ENCODE results near the gene CFAP52.
"Not testable (repeated sequence)": the region's sequence is repeated elsewhere in the genome, so short reads cannot be mapped to it uniquely, and the experiment has no call there.

CFAP52 gene

DNA sequence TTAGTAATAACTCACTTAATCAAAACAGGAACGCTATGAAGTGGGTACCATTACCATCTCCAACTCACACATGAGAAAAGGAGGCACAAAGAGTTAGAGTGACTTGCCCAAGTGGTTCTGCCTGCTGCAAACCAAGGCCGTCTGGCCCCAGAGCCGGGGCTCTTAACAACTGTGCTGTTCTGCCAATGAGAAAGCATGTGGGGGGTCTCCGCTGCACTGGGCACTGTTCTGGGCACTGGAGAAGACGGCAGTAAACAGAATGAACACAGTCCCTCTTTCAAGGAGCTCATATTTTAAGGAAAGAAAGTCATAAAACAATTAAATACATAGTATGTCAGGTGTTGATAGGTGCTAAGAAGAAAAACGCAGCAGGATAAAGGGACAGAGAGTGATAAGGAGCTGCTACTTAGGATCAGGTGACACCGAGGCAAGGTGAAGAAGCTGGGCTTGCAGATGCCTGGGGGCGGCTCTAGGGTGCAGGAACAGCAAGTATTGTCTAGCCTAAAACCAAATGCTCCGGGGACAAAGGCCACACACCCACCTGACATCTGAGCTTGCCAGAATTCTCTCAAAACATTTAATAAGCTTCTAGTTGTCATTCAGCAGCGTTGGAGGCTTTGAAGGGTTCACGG, 7.4 kb upstream of the CFAP52 start:
- no peak for DNase-seq (ENCODE audit: low spot score)
- TF ChIP-seq, protein P1, sequence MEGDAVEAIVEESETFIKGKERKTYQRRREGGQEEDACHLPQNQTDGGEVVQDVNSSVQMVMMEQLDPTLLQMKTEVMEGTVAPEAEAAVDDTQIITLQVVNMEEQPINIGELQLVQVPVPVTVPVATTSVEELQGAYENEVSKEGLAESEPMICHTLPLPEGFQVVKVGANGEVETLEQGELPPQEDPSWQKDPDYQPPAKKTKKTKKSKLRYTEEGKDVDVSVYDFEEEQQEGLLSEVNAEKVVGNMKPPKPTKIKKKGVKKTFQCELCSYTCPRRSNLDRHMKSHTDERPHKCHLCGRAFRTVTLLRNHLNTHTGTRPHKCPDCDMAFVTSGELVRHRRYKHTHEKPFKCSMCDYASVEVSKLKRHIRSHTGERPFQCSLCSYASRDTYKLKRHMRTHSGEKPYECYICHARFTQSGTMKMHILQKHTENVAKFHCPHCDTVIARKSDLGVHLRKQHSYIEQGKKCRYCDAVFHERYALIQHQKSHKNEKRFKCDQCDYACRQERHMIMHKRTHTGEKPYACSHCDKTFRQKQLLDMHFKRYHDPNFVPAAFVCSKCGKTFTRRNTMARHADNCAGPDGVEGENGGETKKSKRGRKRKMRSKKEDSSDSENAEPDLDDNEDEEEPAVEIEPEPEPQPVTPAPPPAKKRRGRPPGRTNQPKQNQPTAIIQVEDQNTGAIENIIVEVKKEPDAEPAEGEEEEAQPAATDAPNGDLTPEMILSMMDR (IDR thresholded peaks at IDR 0.05), result no peak
- Histone ChIP-seq H3K4me3 (no peak overlapping the region), H3K27ac (no peak overlapping the region)

DNA sequence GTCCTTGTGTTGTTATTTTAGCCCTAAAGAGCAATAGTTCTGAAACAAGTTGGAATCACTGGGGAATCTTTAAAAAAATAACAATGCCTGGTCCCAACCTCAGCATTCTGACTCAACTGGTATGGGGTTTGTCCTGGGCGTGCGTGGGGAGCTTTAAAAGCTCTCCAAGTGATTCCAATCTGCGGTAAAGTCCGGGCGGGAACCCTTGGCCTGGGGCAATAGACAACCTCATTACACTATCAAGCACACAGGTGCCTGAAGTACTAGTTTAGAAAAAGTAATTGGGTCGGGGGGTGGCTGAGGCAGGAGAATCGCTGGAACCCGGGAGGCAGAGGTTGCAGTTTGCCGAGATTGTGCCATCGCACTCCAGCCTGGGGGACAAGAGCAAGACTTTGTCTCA, 5.2 kb upstream of the CFAP52 start:
- TF ChIP-seq, protein P1 (IDR thresholded peaks at IDR 0.05), result no peak
- Histone ChIP-seq H3K27ac (no peak overlapping the region), H3K4me3 (no peak overlapping the region)

GRCh38 chr17:9575381-9576101, 901 bp upstream of the CFAP52 start, which contains the start of gene STX8:
STX8 (minus strand) TSS chr17:9575820; CDS start chr17:9575808, 12 bp downstream.
- DNase-seq (ENCODE audit: low spot score), result peak; percentile 90

More for the DNA sequence above, 5.2 kb upstream of the CFAP52 start:
- DNase-seq (ENCODE audit: low spot score), result no peak

GRCh38 chr17:9577373-9577709, 899 bp downstream of the CFAP52 start:
- DNase-seq (ENCODE audit: low spot score), result no peak
- TF ChIP-seq, protein P1 (IDR thresholded peaks at IDR 0.05), result no peak
- H3K27ac ChIP-seq, result peak overlapping the region in 1 of 2 donors; percentile 70
- peak overlapping the region; percentile 81 for H3K4me3 ChIP-seq

More at GRCh38 chr17:9575381-9576101, 901 bp upstream of the CFAP52 start, which contains the start of gene STX8:
- Histone ChIP-seq H3K4me3 (peak within 1 kb of the TSS; percentile 81), H3K27ac (peak within 1 kb of the TSS; percentile 48 to 71)
- TF ChIP-seq, protein P1 (IDR thresholded peaks at IDR 0.05), result no peak

DNA sequence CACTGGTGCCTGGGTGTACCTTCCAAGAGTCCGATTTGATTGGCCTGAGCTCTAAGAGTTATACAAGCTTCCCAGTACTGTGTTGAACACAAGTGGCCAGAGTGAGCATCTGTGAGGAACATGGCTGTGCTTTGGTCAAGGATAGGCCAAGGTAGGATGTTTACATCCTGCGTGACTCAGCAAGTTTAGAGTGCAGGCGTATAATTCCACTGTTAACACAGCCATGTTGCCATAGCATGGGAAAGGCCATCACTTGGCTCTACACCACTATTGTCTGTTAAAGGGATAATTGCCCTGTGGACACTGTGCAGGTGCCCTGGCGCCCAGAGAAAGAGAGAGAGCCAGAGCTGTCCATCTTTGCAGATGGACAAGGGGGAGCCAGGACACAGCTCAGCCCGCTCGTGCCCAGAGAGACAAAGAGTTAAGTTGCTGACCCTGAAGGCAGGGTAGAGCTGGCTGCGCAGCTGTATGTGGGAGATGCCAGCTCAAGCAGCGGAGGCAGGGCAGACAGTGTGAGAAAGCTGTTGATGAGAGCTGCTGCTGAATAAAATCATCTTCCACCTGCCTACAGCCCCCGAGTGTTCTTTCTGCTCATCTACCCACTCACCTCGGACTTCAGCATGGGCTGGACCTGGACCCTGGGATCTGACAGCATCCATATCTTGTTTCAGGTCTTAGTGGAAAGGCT, 11.7 kb downstream of the CFAP52 start:
- TF ChIP-seq, protein P1 (IDR thresholded peaks at IDR 0.05), result no peak
- no peak overlapping the region for H3K4me3 ChIP-seq
- H3K27ac ChIP-seq, result no peak overlapping the region
- no peak for DNase-seq (ENCODE audit: low spot score)

DNA sequence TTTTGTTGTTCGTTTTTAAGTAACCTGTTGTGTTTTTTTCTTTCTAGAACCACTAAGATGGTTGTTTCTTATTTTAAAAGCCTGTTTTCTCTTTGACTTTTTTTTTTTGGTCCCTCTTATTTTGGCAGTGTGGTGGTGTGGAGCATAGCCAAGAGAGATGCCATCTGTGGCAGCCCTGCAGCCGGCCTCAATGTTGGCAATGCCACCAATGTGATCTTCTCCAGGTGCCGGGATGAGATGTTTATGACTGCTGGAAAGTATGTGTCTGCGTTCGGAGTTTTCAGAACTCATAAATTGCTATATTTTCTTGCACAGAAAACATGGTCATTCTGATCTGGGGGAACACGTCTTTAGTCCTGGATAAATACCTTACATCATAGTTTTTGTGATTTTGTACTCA, 17.6 kb downstream of the CFAP52 start:
- TF ChIP-seq, protein P1 (IDR thresholded peaks at IDR 0.05), result no peak
- DNase-seq (ENCODE audit: low spot score), result no peak
- H3K4me3 ChIP-seq, result no peak overlapping the region
- H3K27ac ChIP-seq, result no peak overlapping the region

- H3K4me3 ChIP-seq, H3K27ac ChIP-seq: not testable (repeated sequence)
These were observed 21.2 kb downstream of the CFAP52 start for GRCh38 chr17:9597638-9598037.

More at GRCh38 chr17:9597638-9598037, 21.2 kb downstream of the CFAP52 start:
- DNase-seq (ENCODE audit: low spot score), result not testable (repeated sequence)

Data from coronary artery (tissue), 2 donors.